GM21717 (cell line): ENCODE data around the gene IER2.

Experiments
- ATAC-seq: cut with Tn5 transposase; IDR thresholded peaks from one replicate; pipeline ENCODE4 v1.9.1; 2021; ENCODE audit warnings: mild to moderate bottlenecking, moderate library complexity; ENCODE audit not compliant: unreplicated experiment

The IER2 gene, protein sequence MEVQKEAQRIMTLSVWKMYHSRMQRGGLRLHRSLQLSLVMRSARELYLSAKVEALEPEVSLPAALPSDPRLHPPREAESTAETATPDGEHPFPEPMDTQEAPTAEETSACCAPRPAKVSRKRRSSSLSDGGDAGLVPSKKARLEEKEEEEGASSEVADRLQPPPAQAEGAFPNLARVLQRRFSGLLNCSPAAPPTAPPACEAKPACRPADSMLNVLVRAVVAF

DNA sequence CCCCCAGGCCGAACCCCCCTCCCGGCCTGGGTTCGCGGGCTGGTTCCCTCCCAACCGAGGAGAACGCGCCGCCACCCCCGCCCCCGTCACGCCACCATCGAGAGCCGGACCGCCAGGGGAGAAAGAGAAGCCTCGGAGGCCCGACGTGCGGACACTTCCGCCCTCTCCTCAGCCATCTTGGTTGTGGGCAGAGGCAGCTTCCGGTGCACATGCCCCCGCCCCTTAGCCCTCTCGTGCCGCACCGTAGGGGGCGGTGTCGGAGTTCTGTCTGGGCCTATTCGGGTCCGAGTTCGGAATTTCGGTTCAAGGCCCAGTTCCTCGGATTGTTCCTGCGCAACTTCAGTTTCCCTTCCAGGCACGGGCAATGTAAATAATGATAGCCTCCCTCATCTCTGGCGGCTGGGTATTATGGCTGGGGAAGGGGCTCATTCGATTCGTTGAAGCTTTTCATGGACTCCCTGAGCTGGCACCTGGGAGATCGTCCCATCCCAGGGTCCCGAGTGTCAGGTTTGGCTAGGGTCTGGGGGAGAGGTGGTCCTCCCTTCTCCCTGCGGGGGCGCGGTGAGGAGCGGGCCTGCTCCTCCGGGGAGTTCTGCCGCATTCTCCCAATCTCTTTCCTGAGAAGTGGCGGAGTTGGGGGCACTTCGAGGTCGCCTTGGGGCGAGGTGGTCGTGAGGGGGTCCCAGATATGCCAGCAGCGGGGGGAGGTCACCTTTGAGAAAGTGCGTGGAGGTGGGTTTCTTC lies at the start of gene IER2, which contains the start of gene STX10:
Gene IER2, plus strand, starts transcription at position 225 of the 744 bp plus-strand sequence. CDS start 2,776 bp downstream, outside the sequence.
Gene STX10, minus strand, starts transcription at position 189 of the 744 bp plus-strand sequence. CDS start 202 bp downstream, outside the sequence.
- peak; percentile 30 for ATAC-seq

DNA sequence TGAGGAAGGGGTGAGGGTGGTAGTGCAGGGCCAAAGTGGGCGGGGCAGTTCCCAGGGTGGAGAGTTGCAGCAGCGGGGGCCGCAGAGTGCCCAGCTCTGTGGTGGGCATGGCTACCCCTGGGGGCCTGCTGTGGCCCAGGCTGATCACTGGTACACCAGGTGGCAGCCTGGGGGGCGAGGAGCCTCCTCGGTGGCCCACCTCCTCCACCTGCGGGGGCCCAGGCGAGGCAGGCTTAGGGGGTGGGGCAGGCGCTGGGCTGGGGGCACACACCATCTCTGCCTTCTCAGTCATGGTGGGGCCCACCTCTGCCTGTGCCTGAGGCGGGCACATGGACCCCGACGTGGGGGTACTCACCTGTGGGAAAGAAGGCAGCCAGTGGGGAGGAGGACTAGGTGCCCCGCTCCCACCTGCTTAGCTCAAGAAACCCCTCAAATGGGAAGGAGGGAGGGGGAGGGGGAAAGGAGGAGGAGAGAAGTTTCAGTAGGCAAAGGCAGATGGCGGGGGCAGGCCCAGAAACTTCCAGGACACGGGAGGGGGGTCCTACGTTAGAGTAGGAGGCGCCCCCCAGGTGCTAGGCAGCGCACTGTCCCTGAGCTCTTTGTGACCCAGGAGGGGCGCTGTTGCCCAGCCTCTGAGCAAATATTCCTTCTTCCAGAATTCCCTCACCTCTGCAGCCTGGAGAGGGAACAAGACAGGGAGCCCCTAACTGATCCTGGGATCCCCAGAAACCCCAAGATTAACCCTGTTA lies 49.2 kb upstream of the IER2 start:
- no peak for ATAC-seq

DNA sequence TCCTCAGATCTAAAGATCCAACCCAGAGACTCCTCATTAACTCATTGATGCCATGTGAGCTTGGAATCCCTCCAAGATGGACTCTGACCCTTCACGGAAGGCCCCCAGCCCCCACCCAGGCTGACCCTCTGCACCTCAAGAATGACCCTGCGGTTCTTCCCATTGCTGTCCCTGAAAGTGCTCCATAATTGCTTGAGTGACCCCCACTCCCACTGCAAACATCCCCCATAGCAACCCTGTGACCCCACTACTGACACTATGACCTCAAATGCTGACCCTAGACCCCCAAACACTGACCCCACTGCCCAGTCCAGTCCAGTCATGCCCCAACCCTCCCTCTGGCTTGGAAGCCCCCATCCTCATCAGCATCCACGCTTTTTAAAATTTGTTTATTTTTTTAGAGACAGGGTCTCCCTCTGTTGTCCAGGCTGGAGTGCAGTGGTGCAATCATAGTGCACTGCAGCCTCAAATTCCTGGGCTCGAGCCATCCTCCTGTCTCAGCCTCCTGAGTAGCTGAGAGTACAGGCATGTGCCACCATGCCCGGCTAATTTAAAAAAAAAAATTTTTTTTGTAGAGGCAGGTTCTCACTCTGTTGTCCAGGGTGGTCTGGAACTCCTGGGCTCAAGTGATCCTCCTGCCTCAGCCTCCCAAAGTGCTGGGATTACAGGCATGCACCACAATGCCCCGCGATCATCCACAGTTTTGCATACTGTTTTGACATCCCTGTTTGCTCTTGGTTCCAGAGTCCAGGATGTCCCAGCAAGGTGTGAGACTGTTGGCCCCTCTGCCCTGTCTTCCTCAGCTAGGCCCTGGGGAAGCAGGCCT lies 48.4 kb upstream of the IER2 start:
- ATAC-seq: no peak

DNA sequence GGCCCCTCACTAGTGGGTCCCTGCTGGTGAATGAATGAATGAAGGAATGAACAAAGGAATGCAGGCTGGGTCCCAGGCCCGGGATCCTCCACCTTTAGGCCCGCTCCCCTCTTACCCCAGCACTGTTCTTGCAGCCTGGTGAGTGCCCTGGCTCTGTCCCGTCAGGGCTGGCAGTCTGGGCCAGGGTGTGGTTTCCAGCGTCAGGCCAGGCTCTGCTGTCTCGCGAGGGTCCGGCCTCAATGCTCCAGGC lies 47.9 kb upstream of the IER2 start:
- no peak for ATAC-seq

DNA sequence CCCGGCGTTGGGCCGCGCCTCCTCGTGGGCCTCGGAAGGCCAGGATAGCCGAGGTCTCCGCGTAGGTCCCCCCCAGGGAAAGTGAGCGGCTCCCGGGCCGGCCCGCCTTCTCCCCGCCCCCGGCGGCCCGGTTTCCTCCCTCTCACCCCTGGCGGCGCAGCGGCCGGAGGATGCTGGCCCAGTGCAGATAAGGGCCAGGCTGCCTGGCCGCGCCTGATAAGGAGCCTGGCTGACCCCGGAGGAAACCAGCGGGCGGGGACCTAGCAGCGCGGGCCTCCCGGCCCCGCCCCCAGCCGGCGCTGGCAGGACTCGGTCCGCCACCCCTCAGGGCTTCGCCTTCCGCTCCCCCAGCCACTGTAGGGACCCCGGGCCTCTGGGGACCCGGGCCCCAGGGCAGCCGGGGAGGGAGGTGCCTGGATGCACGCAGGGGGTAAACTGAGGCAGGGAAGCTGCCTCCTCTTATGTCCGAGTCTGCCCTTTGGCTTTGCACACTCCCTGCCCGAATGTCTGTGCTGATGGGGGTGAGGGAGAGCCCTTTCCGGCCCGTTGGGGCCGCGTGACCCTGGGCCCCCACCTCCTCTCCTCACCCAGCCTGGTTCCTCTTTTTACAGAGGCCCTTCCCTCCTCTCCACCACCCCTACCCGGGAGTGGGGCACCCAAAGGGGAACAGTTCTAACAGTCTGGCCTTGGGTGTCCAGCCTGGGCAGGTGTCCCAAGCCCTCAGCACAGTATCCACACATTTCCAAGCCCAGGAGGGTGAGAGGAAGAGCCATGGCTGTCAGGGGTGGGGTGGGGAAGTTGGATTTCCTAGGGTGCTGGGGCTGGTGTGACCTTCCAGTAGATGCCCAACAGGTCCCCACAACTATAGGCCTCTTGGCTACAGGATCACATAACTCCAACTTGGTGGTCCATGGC lies 47.3 kb upstream of the IER2 start, which contains the start of gene LYL1:
Gene LYL1, minus strand, starts transcription at position 193 of the 915 bp plus-strand sequence. CDS start 1,687 bp downstream, outside the sequence.
- ATAC-seq: no peak

DNA sequence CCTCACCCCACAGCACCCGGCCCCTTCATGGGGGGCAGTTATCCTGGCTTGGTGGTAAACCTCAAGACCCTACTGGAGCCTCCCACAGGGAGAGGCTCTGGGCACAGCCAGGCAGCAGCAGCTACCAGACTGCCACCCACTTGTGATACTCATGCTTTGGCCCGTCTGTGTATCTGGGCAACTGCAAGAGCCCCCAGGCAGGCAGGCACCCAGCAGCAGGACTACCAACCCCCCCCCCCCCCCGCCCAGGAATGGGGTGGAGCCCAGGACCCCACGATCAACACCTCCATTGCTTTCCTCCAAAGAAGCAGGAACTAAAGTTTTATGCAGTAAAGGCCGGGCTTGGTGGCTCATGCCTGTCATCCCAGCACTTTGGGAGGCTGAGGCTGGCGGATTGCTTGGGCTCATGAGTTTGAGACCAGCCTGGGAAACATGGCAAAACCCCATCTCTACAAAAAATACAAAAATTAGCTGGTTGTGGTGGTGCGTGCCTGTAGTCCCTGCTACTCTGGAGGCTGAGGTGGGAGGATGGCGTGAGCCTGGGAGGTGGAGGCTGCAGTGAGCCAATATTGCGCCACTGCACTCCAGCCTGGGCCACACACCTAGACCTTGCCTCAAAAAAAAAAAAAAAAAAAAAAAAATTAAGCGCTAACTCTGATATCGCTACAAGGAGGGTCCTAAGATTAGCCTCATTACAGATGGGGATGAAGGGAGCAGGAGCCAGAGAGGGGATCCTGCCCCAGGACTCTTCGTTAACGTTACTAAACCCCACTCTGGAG lies 46.4 kb upstream of the IER2 start:
- ATAC-seq: no peak

DNA sequence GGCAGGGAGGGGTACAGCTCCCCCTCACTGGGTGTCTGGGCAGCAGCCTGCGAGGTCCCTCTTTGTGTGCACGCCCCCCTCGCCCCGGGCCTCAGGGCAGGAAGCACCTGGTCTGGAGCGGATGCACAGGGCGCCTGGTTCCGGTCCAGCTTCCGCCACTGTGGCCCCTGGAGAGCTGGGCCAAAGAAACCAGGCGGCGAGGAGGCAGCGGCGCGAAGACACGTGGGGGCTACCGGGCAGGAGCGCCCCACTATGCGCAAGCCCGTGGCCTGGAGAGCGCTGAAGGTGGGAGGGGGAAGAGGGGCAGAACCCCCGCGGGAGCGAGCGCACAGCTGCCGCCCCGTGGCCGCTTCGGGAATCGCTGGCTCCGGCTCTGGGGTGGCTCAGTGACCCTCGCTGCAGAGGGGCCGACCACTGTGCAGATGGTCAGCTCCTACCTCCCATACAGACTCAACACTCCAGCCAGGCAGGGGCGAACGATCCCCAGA lies 45.8 kb upstream of the IER2 start:
- ATAC-seq: no peak

DNA sequence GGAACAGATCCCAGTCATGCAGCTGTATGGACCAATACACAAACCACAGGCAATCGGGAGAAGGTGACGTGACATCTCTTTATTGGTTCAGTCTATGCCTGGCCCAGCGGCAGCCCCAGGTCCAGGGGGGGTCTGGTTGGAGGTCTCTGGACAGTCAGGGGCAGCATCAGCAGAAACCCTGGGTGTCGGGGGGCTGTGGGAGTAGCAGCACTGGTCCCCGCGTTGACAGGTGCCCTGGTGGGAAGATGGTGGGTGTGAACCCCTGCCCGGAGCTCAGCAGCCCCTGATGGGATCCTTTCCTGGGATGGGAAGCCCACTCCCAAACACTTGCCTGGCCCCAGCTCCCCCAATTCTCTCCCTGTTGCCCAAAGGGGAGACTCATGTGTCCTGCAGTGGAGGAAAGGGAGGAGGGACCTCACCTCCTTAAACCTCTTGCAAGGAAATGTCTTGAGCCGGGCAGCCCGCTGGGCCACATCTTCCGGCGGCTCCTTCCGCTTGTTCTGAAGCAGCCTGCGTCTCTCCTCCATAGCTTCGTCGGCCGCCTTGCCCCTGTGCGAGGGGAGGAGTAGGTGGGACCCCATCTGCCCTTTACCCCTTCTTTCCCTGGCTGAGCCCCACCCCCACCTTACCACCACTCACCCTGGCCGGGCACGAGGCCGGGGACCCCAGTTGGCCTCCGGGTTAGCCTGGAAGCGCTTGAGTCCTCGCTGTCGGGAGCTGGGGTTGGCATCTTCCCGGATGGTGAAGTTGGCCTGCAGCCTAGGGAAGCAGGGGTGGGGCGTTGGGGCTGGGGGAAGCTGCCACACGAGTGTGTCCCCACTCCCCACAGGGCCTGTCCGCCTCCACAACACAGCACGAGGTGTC lies 45.1 kb upstream of the IER2 start:
- no peak for ATAC-seq

DNA sequence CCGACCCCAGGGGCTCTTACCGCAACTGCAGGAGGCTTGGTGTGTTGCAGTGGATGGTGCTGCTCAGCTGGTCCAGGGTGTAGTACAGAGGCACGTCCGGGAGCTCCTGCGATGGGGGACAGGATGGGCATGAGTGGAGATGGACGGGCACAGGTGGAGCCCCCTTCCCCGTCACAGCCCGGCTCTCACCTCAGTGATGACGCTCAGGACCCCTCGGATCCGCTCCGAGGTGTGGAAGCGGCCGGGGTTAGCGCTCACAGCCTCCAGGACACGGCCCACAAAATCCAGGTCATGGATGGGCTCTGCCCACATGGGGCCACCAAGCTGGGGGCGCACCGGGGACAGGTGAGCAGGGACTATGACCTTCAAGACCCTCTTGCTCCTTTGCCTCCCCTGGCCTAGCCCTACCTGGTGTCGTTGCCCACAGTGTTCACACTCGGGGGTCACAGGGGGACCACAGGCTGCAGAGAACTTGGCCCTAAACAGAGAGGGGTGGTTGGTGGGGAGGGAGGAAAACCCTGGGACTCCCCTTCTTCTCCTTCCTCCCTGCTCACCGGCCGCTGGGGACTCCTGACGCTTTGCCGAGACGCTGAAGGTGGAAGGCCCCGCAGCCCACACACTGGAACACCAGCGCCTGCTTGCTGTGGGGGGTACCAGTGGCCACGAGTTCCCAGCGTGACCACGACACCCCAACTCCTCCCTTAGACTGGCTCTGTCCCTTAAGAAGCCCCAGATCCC lies 40.7 kb upstream of the IER2 start:
- ATAC-seq: no peak

DNA sequence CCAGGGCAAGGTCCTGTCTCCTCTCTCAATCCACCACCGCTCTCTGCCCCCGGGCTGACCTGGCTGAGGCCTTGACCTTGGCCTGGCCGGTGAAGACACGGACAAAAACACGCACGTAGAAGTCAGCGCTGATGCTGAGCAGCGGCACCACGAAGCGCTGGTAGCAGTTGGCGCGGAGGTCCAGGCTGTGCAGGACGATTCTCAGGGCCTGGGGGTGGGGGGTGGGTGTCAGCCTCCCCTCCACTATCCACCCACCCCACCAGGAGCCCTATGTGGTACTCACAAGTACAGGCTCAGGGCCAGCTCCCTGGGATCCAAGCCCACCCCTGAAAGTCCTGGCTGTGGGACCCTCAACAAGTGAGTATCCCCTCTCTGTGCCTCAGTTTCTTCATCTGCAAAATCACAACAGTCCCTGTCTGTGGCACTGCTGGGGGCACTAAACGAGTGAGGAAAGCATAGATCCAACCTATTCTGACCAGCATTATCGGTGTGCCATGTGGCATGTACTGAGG lies 40.1 kb upstream of the IER2 start:
- no peak for ATAC-seq

DNA sequence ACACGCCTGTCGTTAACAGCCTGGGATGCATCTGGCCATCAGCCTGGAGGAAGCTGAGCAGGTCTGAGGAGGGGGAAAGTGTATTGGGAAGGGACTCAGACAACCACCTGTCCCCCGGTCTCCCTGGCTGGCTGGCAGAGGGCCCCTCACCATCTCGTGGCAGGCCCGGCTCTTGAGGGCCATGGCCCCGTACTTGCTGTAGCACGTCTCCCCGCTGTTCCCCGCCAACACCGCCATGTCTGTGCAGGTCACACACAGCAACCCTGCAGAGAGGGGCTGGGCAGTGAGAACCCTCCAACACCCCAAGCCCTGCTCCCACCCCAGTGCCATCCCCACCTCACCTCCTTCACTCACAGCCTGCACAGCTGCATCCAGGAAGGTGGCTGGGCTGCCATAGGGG lies 37.7 kb upstream of the IER2 start:
- no peak for ATAC-seq

DNA sequence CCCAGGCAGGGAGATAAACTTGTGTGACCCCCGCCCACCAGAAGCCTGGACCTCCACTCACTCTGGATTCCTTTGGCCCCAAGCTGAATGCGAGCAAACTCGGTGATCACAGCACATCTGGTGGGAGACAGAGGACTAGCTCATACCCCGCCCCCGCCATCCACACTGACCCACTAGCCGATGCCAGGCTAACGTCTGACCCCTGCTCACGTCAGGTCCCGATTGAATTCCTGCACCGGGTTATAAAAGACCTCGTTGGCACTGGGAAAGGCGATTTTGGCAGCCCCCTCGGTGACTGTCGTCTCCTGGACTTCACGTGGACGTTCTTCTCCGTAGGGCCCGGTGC lies 34.3 kb upstream of the IER2 start:
- no peak for ATAC-seq

DNA sequence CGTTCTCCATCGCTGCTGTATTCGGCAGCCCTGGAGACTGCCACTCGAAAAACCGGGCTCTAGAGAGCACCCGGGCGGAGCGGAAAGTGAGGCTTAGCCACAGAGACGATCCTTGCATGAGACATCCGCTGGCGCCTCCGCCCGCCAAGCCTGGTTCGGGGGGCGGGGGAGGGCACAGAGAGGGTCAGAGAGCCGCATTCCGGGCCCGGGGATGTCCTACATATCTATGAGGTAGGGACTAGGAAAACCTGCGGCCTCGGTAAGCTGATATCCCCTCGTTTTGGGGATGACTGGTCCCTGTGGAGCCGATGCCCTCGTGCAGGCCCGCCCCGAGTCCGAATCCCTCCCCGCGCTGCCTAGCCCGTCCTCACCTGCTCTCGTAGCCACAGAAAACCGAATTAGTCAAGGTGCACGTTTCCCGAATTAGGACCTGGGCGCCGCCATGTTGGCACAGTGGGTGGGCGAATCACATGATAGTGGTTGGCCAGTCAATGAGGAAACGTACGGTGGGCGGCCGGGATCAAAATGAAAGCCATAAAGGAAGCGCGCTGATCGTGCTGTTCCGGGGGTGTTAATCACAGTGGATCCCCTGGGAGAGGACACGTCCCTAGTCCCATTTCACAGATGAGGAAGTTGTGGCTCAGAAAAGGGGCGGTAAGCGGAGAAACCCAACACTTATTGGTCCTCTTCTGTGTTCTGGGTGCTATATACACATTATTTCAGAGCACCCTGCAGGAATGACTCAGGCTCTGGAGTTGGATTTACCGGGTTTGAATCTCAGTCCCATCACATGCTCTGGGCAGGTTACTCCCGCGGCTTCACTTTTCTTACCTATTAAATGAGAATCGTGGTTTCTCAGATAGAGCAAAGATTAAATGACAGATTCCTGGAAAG lies 33.7 kb upstream of the IER2 start, which contains the start of gene TRMT1:
Gene TRMT1, minus strand, starts transcription at position 459 of the 894 bp plus-strand sequence. Its CDS starts 341 bp downstream, at position 118.
- peak; percentile 42 for ATAC-seq

DNA sequence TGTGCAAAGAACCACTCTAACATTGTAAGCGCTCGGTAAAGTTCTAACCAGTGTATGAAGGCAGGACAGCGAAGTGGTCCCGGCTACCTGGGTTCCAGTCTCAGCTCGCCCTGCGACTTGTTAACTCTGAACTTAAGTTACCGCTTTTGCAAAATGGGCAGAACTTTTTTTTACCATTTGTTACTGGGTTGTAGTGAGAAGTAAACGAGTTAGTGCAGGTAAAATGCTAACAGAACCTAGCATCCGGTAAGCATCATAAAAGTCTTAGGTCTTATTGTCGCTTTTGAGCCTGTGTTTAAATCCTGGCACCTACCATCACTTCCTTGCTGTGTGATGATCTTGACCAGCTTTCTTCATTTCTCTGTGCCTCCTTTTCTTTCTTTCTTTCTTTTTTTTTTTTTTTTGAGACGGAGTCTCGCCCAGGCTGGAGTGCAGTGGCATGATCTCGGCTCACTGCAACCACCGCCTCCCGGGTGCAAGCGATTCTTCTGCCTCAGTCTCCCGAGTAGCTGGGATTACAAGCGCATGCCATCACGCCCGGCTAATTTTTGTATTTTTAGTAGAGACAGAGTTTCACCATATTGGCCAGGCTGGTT lies 32.9 kb upstream of the IER2 start:
- ATAC-seq: no peak

DNA sequence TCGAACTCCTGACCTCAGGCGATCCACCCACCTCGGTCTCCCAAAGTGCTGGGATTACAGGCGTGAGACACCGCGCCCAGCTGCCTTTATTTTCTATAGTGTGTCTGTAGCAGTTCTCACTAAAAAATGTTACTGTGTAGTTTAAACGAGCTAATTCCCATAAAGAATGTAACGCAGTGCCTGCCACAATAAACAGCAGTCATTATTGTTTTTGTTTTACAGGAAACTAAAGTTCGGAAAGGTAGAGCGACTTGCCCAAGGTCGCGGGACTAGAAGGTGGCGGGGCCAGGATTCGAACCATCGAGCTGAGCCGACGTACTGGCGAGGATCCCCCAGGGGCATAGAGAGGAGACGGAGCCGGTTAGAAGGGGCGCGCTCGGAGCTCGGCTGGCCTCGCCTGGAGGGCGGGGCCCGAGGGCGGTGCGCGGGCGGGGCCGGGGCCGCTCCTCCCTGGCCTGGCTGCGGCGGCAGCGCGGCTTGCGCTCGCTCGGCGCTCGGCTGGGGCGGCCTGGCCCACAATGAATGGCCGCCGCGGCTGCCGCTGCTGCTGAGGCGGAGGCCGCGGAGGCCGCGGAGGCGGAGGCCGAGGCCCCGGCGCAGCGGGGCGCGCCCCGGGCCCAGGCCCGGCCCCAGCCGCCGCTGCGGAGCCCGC lies 32.3 kb upstream of the IER2 start, which contains the start of gene NACC1:
Gene NACC1, plus strand, starts transcription at position 493 of the 652 bp plus-strand sequence. CDS start 16,944 bp downstream, outside the sequence.
- ATAC-seq: peak; percentile 34
